Activated CD4-positive, CD25-positive, alpha-beta regulatory T cell treated with anti-CD3 and anti-CD28 coated beads, Interleukin-2, amount 50 U/mL, for 72 hours (primary cell): Measurements from ENCODE around the gene LGALS3BP.
A peak's percentile ranks its signal among the peaks of the same experiment; 100 is the strongest.

Experiments used
- DNase-seq: peaks from one replicate; pipeline ENCODE4 v3.0.0; 2021

The LGALS3BP gene

GRCh38 chr17:78999056-78999768, 19.5 kb upstream of the LGALS3BP start:
- no peak for DNase-seq

GRCh38 chr17:78998311-78999055, 18.8 kb upstream of the LGALS3BP start:
- DNase-seq = no peak

GRCh38 chr17:78997881-78998280, 18.2 kb upstream of the LGALS3BP start:
- no peak for DNase-seq

- no peak for DNase-seq
Observed at GRCh38 chr17:78997231-78997741, 17.6 kb upstream of the LGALS3BP start.

GRCh38 chr17:78996781-78997201, 17.1 kb upstream of the LGALS3BP start:
- no peak for DNase-seq

- no peak for DNase-seq
Observed at GRCh38 chr17:78995761-78996451, 16.2 kb upstream of the LGALS3BP start.

GRCh38 chr17:78995022-78995760, 15.5 kb upstream of the LGALS3BP start:
- DNase-seq = no peak

GRCh38 chr17:78993981-78994671, 14.4 kb upstream of the LGALS3BP start:
- no peak for DNase-seq

- DNase-seq = peak; percentile 53
Observed at GRCh38 chr17:78993241-78993956, 13.7 kb upstream of the LGALS3BP start.

- DNase-seq = no peak
Observed at GRCh38 chr17:78992542-78993212, 13.0 kb upstream of the LGALS3BP start.

GRCh38 chr17:78991906-78992532, 12.3 kb upstream of the LGALS3BP start:
- no peak for DNase-seq

GRCh38 chr17:78991017-78991738, 11.5 kb upstream of the LGALS3BP start:
- DNase-seq = no peak

GRCh38 chr17:78990349-78991016, 10.8 kb upstream of the LGALS3BP start:
- DNase-seq = no peak

- DNase-seq = no peak
Observed at GRCh38 chr17:78988152-78988551, 8.4 kb upstream of the LGALS3BP start.

GRCh38 chr17:78986649-78987328, 7.1 kb upstream of the LGALS3BP start:
- DNase-seq = no peak

GRCh38 chr17:78986048-78986648, 6.4 kb upstream of the LGALS3BP start:
- DNase-seq = no peak

- DNase-seq = no peak
Observed at GRCh38 chr17:78985395-78985794, 5.7 kb upstream of the LGALS3BP start.
